ENCODE measurements around the gene PLPPR5. TPM values are rescaled to one million over a fixed set of nuclear protein-coding genes. Genes with fewer than 3 reads are reported as not detected.

Gene PLPPR5
- total RNA-seq, 2 experiments from 2014 or later: not detected

DNA sequence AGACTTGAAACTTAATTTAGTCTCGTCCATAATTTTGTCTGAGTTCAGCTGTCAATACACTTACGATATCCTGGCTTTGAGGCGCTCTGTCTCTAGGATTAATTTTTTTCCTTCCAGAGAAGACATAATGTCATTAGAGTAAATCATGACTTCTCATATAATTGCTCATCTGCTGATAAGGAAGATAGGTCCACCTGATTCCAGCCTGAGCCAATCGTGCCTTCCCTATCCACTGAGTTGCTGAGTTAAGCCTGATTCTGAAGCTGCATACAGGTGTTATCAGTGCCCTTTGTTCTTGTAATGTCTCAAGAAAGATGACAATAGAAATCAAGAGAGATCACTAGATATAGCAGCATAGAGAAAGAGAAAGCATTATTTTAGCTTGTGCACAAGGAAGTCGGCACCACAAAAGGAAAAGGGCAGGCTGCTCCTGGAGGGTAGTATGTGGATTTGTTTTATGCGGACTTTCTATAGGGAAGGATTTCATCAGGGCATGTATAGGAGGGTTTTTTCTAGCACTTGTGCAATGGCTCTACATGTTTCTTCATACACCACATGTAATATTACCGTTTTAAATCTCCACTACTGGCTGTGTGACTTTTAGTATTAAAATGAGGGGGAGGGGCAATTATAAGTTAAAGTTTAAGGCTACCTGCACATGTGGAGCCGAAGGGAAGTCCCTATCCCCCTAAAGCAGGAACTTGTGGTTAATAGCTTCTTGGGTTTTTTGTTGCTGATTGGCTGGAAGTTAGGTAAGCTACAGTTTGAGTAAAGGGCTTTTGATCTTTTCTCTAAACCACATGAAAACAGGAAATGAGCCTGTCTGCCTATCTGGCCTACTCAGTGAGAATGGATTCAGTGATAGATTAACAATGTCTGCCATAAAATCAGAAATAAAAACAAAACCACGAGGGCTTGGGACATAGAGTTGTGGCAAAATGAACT is 133.4 kb downstream of the PLPPR5 start:
- CTCF ChIA-PET: no interaction called here
- POLR2A ChIA-PET: no interaction called here

DNA sequence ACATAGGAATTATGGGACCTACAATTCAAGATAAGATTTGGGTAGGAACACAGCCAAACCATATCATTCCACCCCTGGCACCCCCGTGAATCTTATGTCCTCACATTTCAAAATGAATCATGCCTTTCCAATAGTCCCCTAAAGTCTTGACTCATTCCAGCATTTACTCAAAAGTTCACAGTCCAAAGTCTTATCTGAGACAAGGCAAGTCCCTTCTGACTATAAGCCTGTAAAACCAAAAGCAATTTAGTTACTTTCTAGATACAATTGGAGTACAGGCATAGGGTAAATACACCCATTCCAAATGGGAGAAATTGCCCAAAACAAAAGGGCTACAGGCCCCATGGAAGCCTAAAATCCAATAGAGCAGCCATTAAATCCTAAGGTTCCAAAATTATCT is 138.9 kb downstream of the PLPPR5 start:
- POLR2A ChIA-PET: no interaction called here
- CTCF ChIA-PET: no interaction called here

DNA sequence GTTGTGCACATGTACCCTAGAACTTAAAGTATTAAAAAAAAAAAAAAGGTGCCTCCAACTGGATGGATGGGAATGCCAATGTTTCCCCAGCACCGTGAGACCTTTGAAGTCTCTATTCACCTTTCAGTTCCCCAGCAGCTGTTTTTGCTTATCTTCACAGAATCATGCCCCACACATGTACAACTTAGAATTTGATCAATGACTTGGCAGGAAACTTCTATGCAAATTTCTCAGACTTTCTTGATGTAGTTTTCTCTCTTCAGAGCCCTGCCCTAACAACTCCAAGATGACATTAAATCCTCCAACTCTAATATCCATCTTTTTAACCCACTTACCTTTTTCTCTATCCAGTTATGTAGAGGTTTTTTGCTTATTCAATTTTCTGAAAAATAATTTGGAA is 144.3 kb downstream of the PLPPR5 start:
- POLR2A ChIA-PET: no interaction called here
- CTCF ChIA-PET: no interaction called here

DNA sequence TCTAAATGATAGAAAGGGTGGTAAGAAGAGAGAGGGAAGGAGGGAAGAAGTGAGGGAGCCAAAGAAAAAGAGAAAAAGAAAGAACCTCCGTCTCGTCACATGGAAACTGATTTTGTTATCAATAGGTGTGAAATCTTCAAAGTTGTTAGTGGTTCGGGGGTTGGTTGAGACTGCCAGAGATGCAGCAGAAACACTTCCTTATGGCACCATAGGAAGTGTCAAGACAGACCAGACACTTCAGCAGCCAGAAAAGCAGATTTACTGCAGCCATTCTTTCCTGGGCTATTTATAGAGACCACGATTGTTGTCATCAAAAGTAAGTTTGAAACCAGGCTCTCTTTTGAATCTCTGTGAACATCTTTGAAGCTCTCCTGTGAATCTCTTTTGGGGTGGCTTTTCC is 150.5 kb downstream of the PLPPR5 start:
- ChIA-PET POLR2A (no interaction called here), CTCF (no interaction called here)

DNA sequence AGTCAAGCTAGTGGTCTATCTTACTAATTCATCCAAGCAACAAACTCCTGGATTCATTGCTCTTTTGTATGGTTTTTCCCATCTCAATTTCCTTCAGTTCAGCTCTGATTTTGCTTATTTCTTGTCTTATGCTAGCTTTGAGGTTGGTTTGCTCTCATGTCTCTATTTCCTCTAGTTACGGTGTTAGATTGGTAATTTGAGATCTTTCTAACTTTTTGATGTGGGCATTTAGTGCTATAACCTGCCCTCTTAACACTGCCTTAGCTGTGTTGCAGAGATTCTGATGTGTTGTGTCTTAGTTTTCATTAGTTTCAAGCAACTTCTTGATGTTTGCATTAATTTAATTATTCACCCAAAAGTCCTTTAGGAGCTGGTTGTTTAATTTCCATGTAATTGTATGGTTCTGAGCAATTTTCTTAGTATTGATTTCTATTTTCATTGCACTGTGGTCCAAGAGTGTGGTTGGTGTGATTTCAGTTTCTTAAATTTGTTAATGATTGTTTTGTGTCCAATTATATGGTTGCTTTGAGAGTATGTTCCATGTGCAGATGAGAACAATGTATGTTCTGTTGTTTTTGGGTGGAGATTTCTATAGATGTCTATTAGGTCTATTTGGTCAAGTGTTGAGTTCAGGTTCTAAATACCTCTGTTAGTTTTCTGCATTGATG is 154.6 kb downstream of the PLPPR5 start:
- CTCF ChIA-PET: no interaction called here

DNA sequence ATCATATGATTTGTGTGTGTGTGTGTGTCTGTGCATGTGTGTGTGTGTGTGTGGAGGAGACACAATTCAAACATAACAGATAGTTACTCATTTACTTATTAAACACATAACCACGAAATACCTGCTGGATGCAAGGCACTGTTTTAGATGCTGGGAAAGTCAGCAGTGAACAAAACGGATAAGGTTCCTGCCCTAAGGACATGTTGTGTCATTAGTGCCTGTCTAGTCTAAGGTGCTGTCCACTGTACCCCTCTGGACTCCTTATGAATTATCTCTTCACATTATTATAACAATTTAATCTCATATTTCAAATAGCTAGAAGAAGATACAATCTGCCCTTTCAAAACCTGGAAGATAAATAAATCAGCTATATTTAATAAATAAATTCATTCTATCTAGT is 162.4 kb downstream of the PLPPR5 start:
- POLR2A ChIA-PET: no interaction called here
- CTCF ChIA-PET: no interaction called here

More for the DNA sequence above, 154.6 kb downstream of the PLPPR5 start:
- POLR2A ChIA-PET: no interaction called here

All from activated CD8-positive, alpha-beta memory T cell treated with anti-CD3 and anti-CD28 coated beads for 36 hours (primary cell).